ENCODE measurements around the gene USP8.

The USP8 gene

GRCh38 chr15:50562735-50563640 is 138.8 kb downstream of the USP8 start:
- no peak for DNase-seq (ENCODE audit: low read depth)
- TF ChIP-seq CTCF (conservative IDR thresholded peaks at IDR 0.05; ENCODE audit: low read depth, low read length) = no peak
- no peak overlapping the region for H3K4me3 ChIP-seq (ENCODE audit: low read length)

- DNase-seq (ENCODE audit: low read depth) = no peak
- H3K4me3 ChIP-seq (ENCODE audit: low read length) = no peak overlapping the region
- TF ChIP-seq CTCF (conservative IDR thresholded peaks at IDR 0.05; ENCODE audit: low read depth, low read length) = no peak
Measured at GRCh38 chr15:50563756-50564155, 139.6 kb downstream of the USP8 start.

Data from retinal pigment epithelial cell (primary cell).